Measurements from ENCODE around the gene CACNB2. TPM values are rescaled to one million over a fixed set of nuclear protein-coding genes. Genes with fewer than 3 reads are reported as not detected.
A peak's percentile ranks its signal among the peaks of the same experiment; 100 is the strongest.

Gene CACNB2
- total RNA-seq, 1 donor from 2014 or later, result 7.6 TPM

DNA sequence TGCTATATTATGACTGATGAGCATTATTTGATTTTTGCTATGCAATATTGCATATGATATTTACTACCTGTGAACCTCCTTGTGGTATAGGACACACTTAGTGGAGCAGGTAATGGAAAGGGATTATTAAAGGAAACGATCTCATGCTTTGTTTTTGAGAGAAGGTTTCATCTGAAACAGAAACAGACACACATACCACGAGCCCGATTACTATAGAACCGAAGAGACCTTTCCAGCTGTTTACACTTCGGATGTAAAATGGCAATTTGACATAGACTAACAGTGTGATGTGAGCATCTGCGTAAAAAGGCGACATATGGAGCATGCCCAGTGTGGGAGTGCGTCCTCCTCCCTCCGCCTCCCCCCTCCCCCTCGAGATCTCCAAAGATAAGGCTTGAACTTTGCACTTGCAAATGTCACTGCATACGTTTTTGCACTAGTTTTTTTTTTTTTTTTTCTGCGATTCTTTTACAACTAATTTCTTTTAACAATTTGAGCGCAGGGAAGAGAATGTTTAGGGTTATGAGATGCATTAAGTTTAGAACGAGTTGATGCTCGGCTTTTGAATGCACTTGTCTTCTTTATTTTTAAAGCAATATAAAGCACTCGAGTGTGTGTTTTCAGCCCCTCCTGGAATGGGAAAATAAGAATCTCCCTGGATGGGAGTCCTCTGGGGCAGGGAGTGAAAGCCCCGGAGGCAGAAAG is 260.1 kb downstream of the CACNB2 start:
- DNase-seq (ENCODE audit: extremely low spot score, unreplicated experiment), result no peak
- H3K27me3 Mint-ChIP-seq, result peaks cover 17% of the 10 kb centered on the region

DNA sequence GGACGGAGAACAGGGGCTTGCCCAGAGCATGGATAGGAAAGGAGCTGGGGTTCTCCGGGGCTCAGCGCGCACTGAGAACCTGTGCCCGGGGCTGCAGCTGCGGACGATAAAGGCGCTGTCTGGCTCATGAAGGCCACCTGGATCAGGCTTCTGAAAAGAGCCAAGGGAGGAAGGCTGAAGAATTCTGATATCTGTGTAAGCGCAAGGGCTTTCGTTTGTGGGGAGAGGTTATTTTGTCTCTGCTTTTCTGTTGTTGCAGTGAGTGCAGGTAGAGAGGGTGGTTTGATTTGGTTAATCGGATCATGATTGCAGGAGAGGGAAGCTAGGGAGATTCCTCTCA is 260.7 kb downstream of the CACNB2 start:
- peak overlapping the region; percentile 88 for H3K4me3 Mint-ChIP-seq
- H3K27me3 Mint-ChIP-seq, result peaks cover 17% of the 10 kb centered on the region
- no peaks in the 10 kb centered on the region for H3K9me3 Mint-ChIP-seq
- H3K27ac Mint-ChIP-seq, result peak overlapping the region; percentile 69
- TF ChIP-seq, protein P1, sequence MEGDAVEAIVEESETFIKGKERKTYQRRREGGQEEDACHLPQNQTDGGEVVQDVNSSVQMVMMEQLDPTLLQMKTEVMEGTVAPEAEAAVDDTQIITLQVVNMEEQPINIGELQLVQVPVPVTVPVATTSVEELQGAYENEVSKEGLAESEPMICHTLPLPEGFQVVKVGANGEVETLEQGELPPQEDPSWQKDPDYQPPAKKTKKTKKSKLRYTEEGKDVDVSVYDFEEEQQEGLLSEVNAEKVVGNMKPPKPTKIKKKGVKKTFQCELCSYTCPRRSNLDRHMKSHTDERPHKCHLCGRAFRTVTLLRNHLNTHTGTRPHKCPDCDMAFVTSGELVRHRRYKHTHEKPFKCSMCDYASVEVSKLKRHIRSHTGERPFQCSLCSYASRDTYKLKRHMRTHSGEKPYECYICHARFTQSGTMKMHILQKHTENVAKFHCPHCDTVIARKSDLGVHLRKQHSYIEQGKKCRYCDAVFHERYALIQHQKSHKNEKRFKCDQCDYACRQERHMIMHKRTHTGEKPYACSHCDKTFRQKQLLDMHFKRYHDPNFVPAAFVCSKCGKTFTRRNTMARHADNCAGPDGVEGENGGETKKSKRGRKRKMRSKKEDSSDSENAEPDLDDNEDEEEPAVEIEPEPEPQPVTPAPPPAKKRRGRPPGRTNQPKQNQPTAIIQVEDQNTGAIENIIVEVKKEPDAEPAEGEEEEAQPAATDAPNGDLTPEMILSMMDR (conservative IDR thresholded peaks at IDR 0.05), result no peak
- no peaks in the 10 kb centered on the region for H3K36me3 Mint-ChIP-seq
- no peak for DNase-seq (ENCODE audit: extremely low spot score, unreplicated experiment)
- H3K4me1 Mint-ChIP-seq (ENCODE audit: unreplicated experiment), result peaks cover 14% of the 10 kb centered on the region

More for the DNA sequence above, 260.1 kb downstream of the CACNB2 start:
- TF ChIP-seq, protein P1 (conservative IDR thresholded peaks at IDR 0.05), result no peak
- Mint-ChIP-seq H3K4me3 (peak overlapping the region; percentile 88), H3K4me1 (ENCODE audit: unreplicated experiment) (peaks cover 15% of the 10 kb centered on the region), H3K9me3 (no peaks in the 10 kb centered on the region), H3K27ac (peak overlapping the region; percentile 69), H3K36me3 (no peaks in the 10 kb centered on the region)

DNA sequence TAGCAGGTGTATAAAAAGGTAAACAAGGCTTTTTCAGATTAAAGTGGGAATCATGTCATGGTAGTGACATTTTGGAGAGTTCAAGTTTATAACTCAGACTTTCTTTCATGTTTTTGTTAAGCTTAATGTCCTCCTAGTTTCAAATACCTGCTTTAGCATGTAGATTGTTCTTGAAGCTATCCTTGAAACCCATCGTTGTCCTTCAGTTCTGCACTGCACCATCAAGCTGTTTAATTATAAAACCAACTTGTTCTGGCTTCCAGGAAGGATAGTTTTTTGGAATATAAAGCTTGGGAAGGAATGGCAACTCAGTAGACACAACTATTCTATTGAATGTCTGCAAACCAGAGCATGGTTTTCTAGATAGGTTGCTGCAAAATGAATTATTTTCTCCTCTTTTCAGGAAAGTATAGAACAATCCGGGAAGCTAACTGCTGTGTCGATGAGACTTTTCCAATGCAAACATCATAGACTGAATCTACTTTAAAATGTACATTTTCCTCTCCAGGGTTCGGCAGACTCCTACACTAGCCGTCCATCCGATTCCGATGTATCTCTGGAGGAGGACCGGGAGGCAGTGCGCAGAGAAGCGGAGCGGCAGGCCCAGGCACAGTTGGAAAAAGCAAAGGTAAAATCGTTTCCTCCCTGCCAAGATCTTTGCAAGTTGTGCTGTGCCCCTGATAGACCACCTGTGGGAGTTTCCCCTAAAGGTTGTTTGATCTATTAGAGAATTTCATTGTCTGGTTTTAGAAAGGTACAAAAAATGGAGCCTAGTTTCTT is 261.4 kb downstream of the CACNB2 start:
- TF ChIP-seq, protein P1 (conservative IDR thresholded peaks at IDR 0.05), result no peak
- Mint-ChIP-seq H3K27ac (no peak overlapping the region), H3K4me3 (peak overlapping the region; percentile 88), H3K36me3 (no peaks in the 10 kb centered on the region), H3K27me3 (peaks cover 17% of the 10 kb centered on the region), H3K9me3 (no peaks in the 10 kb centered on the region), H3K4me1 (ENCODE audit: unreplicated experiment) (peaks cover 14% of the 10 kb centered on the region)
- no peak for DNase-seq (ENCODE audit: extremely low spot score, unreplicated experiment)

DNA sequence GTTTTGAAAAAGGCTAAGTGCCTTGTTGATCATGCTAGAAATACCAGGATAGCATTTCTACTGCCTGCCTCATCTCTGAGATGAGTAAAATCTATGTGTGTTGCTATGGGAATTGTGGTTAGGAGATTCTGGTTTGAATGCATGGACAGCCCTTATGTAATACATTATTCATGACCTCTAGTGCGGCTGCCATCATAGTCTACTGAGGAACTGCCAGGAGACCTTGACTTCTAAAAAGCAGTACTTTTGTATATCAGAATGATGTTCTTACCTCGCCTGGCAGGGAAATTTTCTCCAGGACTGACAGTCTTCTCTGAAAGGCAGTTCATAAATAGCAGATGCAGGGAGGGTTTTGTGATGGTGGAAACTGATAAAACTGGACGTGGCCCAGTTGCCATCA is 262.6 kb downstream of the CACNB2 start:
- Mint-ChIP-seq H3K27ac (no peak overlapping the region), H3K4me1 (ENCODE audit: unreplicated experiment) (peaks cover 14% of the 10 kb centered on the region)

DNA sequence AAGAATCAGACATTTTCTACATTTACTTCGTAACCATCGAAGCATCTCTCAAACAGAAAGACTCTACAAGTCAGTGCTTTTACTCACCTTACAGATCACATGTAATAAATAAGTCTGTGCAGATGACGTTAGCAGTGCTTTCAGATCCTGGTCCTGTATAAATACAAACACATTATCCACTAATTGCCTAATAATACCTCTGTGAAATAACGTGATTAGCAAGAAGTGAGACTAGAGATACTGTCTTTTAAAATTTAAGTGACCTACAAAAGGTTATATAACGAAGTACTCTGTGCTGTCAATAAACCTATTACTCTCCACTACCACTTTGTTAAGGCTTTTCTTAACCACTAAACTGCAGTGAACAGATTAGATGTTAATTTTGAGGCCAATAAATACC is 264.3 kb downstream of the CACNB2 start:
- TF ChIP-seq, protein P1 (conservative IDR thresholded peaks at IDR 0.05), result no peak
- H3K4me3 Mint-ChIP-seq, result no peak overlapping the region
- no peaks in the 10 kb centered on the region for H3K36me3 Mint-ChIP-seq
- no peak overlapping the region for H3K27ac Mint-ChIP-seq
- no peaks in the 10 kb centered on the region for H3K9me3 Mint-ChIP-seq
- H3K27me3 Mint-ChIP-seq, result peaks cover 17% of the 10 kb centered on the region
- DNase-seq (ENCODE audit: extremely low spot score, unreplicated experiment), result no peak
- H3K4me1 Mint-ChIP-seq (ENCODE audit: unreplicated experiment), result peaks cover 14% of the 10 kb centered on the region

More for the DNA sequence above, 262.6 kb downstream of the CACNB2 start:
- Mint-ChIP-seq H3K9me3 (no peaks in the 10 kb centered on the region), H3K4me3 (peak overlapping the region; percentile 9), H3K36me3 (no peaks in the 10 kb centered on the region), H3K27me3 (peaks cover 17% of the 10 kb centered on the region)
- DNase-seq (ENCODE audit: extremely low spot score, unreplicated experiment), result no peak
- TF ChIP-seq, protein P1 (conservative IDR thresholded peaks at IDR 0.05), result no peak
